ENCODE results near the gene ADCK2. TPM values are rescaled to one million over a fixed set of nuclear protein-coding genes. Genes with fewer than 3 reads are reported as not detected.
A peak's percentile ranks its signal among the peaks of the same experiment; 100 is the strongest.
"Not testable (repeated sequence)": the region's sequence is repeated elsewhere in the genome, so short reads cannot be mapped to it uniquely, and the experiment has no call there.

ADCK2 gene
- total RNA-seq, 2 donors from 2014 or later = 26.5 to 30.6 TPM

GRCh38 chr7:140669352-140669751 is 3.4 kb upstream of the ADCK2 start:
- Histone ChIP-seq H3K4me3 (no peak overlapping the region), H3K27ac (no peak overlapping the region), H3K9me3 (no peaks in the 10 kb centered on the region), H3K36me3 (no peaks in the 10 kb centered on the region), H3K27me3 (replicated peaks; ENCODE audit: insufficient read depth) (no peaks in the 10 kb centered on the region), H3K4me1 (replicated peaks) (peaks cover 3% of the 10 kb centered on the region)
- TF ChIP-seq POLR2A (IDR thresholded peaks at IDR 0.05) (no peak), POLR2AphosphoS5 (IDR thresholded peaks at IDR 0.05) (no peak)
- TF ChIP-seq, protein P1, sequence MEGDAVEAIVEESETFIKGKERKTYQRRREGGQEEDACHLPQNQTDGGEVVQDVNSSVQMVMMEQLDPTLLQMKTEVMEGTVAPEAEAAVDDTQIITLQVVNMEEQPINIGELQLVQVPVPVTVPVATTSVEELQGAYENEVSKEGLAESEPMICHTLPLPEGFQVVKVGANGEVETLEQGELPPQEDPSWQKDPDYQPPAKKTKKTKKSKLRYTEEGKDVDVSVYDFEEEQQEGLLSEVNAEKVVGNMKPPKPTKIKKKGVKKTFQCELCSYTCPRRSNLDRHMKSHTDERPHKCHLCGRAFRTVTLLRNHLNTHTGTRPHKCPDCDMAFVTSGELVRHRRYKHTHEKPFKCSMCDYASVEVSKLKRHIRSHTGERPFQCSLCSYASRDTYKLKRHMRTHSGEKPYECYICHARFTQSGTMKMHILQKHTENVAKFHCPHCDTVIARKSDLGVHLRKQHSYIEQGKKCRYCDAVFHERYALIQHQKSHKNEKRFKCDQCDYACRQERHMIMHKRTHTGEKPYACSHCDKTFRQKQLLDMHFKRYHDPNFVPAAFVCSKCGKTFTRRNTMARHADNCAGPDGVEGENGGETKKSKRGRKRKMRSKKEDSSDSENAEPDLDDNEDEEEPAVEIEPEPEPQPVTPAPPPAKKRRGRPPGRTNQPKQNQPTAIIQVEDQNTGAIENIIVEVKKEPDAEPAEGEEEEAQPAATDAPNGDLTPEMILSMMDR (IDR thresholded peaks at IDR 0.05) = no peak
- intact Hi-C loops (cut with DNase I) = no loop called here
- DNase-seq (ENCODE audit: low spot score) = no peak
- 90% methylated on average over 3 of the region's 3 CpGs for WGBS

GRCh38 chr7:140669862-140670261 is 2.9 kb upstream of the ADCK2 start:
- not testable (repeated sequence) for H3K36me3 ChIP-seq; H3K9me3 ChIP-seq; H3K4me1 ChIP-seq (replicated peaks); H3K27me3 ChIP-seq (replicated peaks; ENCODE audit: insufficient read depth); H3K4me3 ChIP-seq; H3K27ac ChIP-seq; DNase-seq (ENCODE audit: low spot score)
- intact Hi-C loops (cut with DNase I) = loop anchor here (10.0 kb wide), 1 partner anchor 345 kb away; the partner anchor contains the start of gene MRPS33
- WGBS = 88% methylated on average over 10 of the region's 10 CpGs

GRCh38 chr7:140670343-140670935 is 2.3 kb upstream of the ADCK2 start:
- no peak for DNase-seq (ENCODE audit: low spot score)
- Histone ChIP-seq H3K4me1 (replicated peaks) (peaks cover 3% of the 10 kb centered on the region), H3K9me3 (no peaks in the 10 kb centered on the region), H3K27ac (no peak overlapping the region), H3K36me3 (no peaks in the 10 kb centered on the region), H3K27me3 (replicated peaks; ENCODE audit: insufficient read depth) (no peaks in the 10 kb centered on the region), H3K4me3 (no peak overlapping the region)
- intact Hi-C loops (cut with DNase I) = loop anchor here (10.0 kb wide), 1 partner anchor 344 kb away; the partner anchor contains the start of gene MRPS33
- 61% methylated on average over 4 of the region's 4 CpGs for WGBS
- TF ChIP-seq POLR2A (IDR thresholded peaks at IDR 0.05) = no peak
- TF ChIP-seq POLR2AphosphoS5 (IDR thresholded peaks at IDR 0.05) = no peak
- TF ChIP-seq, protein P1 (IDR thresholded peaks at IDR 0.05) = no peak

DNA sequence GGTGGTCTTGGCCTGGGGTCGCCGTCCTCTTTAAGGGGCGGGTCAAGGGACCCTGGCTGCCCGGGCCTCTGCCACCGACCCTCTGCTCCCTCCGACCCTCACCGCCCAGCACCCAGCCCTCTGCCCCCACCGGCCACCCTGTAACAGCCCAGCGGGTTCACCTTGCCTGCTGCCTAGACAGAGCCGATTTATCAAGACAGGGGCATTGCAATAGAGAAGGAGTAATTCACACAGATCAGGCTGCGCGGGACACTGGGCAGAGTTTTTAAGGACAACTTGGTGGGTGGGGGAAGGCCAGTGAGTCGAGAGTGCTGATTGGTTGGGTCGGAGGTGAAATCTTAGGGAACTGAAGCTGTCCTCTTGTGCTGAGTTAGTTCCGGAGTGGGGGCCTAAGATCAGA is 779 bp upstream of the ADCK2 start:
- no peaks in the 10 kb centered on the region for H3K36me3 ChIP-seq
- H3K4me1 ChIP-seq (replicated peaks) = peaks cover 3% of the 10 kb centered on the region
- no peak overlapping the region for H3K4me3 ChIP-seq
- no peaks in the 10 kb centered on the region for H3K9me3 ChIP-seq
- TF ChIP-seq POLR2A (IDR thresholded peaks at IDR 0.05) (no peak), POLR2AphosphoS5 (IDR thresholded peaks at IDR 0.05) (no peak)
- no peak for DNase-seq (ENCODE audit: low spot score)
- no peaks in the 10 kb centered on the region for H3K27me3 ChIP-seq (replicated peaks; ENCODE audit: insufficient read depth)
- intact Hi-C loops (cut with DNase I) = loop anchor here (10.0 kb wide), 1 partner anchor 343 kb away; the partner anchor contains the start of gene MRPS33
- H3K27ac ChIP-seq = no peak overlapping the region
- WGBS = 86% methylated on average over 15 of the region's 15 CpGs

DNA sequence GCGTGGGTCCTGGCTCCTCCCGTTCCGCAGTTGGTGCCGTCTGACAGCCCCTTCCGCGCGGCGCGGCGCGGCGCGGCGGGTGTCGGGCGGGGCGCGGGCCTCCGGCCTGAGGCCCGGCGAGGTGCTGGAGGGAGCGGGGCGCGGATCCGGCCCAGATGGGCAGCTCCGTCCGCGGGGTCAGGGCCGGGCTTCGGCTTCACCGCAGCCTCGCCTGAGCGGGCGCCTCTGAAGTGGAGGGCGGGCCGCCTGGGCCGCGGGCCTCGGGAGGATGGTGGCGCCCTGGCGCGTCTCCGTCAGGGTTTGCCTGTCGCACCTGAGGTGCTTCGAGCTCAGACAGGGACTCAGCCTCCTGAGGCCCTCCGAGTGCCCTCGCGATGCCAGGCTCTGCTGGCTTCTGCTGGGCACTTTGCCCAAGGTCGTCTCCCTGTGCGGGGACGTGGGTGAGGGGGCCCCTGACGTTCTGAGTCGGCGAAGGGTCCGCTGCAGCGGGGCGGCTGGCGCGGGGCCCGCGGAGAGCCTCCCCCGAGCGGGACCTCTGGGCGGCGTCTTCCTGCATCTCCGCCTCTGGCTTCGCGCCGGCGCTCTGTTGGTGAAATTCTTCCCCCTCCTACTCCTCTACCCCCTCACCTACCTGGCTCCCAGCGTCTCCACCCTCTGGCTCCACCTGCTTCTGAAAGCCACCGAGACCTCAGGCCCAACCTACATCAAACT is 473 bp downstream of the ADCK2 start:
- no peaks in the 10 kb centered on the region for H3K9me3 ChIP-seq
- intact Hi-C loops (cut with DNase I) = loop anchor here (10.0 kb wide), 1 partner anchor 342 kb away; the partner anchor contains the start of gene MRPS33
- H3K4me1 ChIP-seq (replicated peaks) = peaks cover 3% of the 10 kb centered on the region
- TF ChIP-seq POLR2A (IDR thresholded peaks at IDR 0.05) (peak; percentile 82), POLR2AphosphoS5 (IDR thresholded peaks at IDR 0.05) (no peak)
- TF ChIP-seq, protein P1 (IDR thresholded peaks at IDR 0.05) = peak in 1 of 4 experiments; percentile 19
- WGBS = under 1% methylated on average over 49 of the region's 72 CpGs
- peak overlapping the region; percentile 86 to 93 for H3K27ac ChIP-seq
- peak; percentile 73 for DNase-seq (ENCODE audit: low spot score)
- no peaks in the 10 kb centered on the region for H3K27me3 ChIP-seq (replicated peaks; ENCODE audit: insufficient read depth)
- H3K4me3 ChIP-seq = peak overlapping the region; percentile 72 to 80
- no peaks in the 10 kb centered on the region for H3K36me3 ChIP-seq

Measured in prostate gland (tissue), 2 donors.